ENCODE measurements around the gene DUSP28. TPM values are rescaled to one million over a fixed set of nuclear protein-coding genes. Genes with fewer than 3 reads are reported as not detected.

Gene DUSP28
- total RNA-seq, 4 donors from 2014 or later, result 3.0 to 5.3 (median 4.0) TPM

GRCh38 chr2:240567137-240567871 is 7.1 kb downstream of the DUSP28 start:
- ATAC-seq, result no peak
- TF ChIP-seq CTCF (IDR thresholded peaks at IDR 0.05) (no peak), EP300 (IDR thresholded peaks at IDR 0.05) (no peak), POLR2AphosphoS5 (IDR thresholded peaks at IDR 0.05) (no peak), POLR2A (IDR thresholded peaks at IDR 0.05) (no peak)
- no peaks in the 10 kb centered on the region for H3K9me3 ChIP-seq
- peaks cover 4 to 75% (median 38%) of the 10 kb centered on the region in 3 donors for H3K4me1 ChIP-seq
- peaks cover 0 to 11% of the 10 kb centered on the region in 2 donors for H3K36me3 ChIP-seq
- H3K27me3 ChIP-seq, result no peaks in the 10 kb centered on the region
- H3K27ac ChIP-seq, result peak overlapping the region; percentile 87 to 99 (median 98)
- WGBS, 2 donors (ENCODE audit: low coverage in 1 of 2), result 35 to 48% methylated on average over 10 of the region's 26 CpGs
- H3K4me3 ChIP-seq, result peak overlapping the region; percentile 68

- Histone ChIP-seq H3K27ac (peak within 1 kb of the TSS; percentile 87 to 99 (median 98)), H3K36me3 (peaks cover 0 to 19% of the 10 kb centered on the region in 2 donors), H3K4me1 (peaks cover 4 to 72% (median 38%) of the 10 kb centered on the region in 3 donors), H3K27me3 (no peaks in the 10 kb centered on the region), H3K4me3 (peak within 1 kb of the TSS; percentile 68), H3K9me3 (no peaks in the 10 kb centered on the region)
- ATAC-seq, result peak; percentile 78
- WGBS, 2 donors (ENCODE audit: low coverage in 1 of 2), result no CpG with 5 or more reads among the region's 106 CpGs
- peak in 1 of 2 donors; percentile 15 for TF ChIP-seq POLR2A (IDR thresholded peaks at IDR 0.05)
- peak in 2 of 4 experiments; percentile 19 to 23 for TF ChIP-seq CTCF (IDR thresholded peaks at IDR 0.05)
- no peak for TF ChIP-seq EP300 (IDR thresholded peaks at IDR 0.05)
Measured at GRCh38 chr2:240567872-240568677, 7.9 kb downstream of the DUSP28 start, which contains the start of gene RNPEPL1. TSS of gene RNPEPL1 (plus strand) at chr2:240568484. CDS start at chr2:240568587, 103 bp downstream.

- H3K27me3 ChIP-seq, result no peaks in the 10 kb centered on the region
- WGBS, 2 donors (ENCODE audit: low coverage in 1 of 2), result no CpG with 5 or more reads among the region's 93 CpGs
- TF ChIP-seq EP300 (IDR thresholded peaks at IDR 0.05), result no peak
- no peak for TF ChIP-seq CTCF (IDR thresholded peaks at IDR 0.05)
- peak in 1 of 2 donors; percentile 35 for TF ChIP-seq POLR2A (IDR thresholded peaks at IDR 0.05)
- peak; percentile 8 for TF ChIP-seq POLR2AphosphoS5 (IDR thresholded peaks at IDR 0.05)
- peak; percentile 67 for ATAC-seq
- H3K27ac ChIP-seq, result peak overlapping the region; percentile 22 to 99 (median 92)
- no peaks in the 10 kb centered on the region for H3K9me3 ChIP-seq
- peaks cover 0 to 27% of the 10 kb centered on the region in 2 donors for H3K36me3 ChIP-seq
- H3K4me3 ChIP-seq, result peak overlapping the region; percentile 62 to 68
- peaks cover 4 to 72% (median 38%) of the 10 kb centered on the region in 3 donors for H3K4me1 ChIP-seq
Measured at GRCh38 chr2:240568678-240569522, 8.7 kb downstream of the DUSP28 start.

- Histone ChIP-seq H3K36me3 (peaks cover 0 to 34% of the 10 kb centered on the region in 2 donors), H3K9me3 (no peaks in the 10 kb centered on the region), H3K27me3 (no peaks in the 10 kb centered on the region), H3K4me1 (peaks cover 4 to 68% (median 38%) of the 10 kb centered on the region in 3 donors), H3K4me3 (peak overlapping the region; percentile 62 to 68), H3K27ac (peak overlapping the region in 3 of 4 donors; percentile 88 to 99 (median 97))
- TF ChIP-seq CTCF (IDR thresholded peaks at IDR 0.05), result no peak
- no peak for TF ChIP-seq POLR2A (IDR thresholded peaks at IDR 0.05)
- TF ChIP-seq POLR2AphosphoS5 (IDR thresholded peaks at IDR 0.05), result no peak
- TF ChIP-seq EP300 (IDR thresholded peaks at IDR 0.05), result no peak
- WGBS, 2 donors (ENCODE audit: low coverage in 1 of 2), result 100% methylated on average over 3 of the region's 9 CpGs; no CpG with 5 or more reads in 1 of the 2 donors
- no peak for ATAC-seq
Measured at GRCh38 chr2:240569523-240569997, 9.4 kb downstream of the DUSP28 start.

All from gastroesophageal sphincter (tissue), 4 donors.